ENCODE results near the gene CEP68.

CEP68 gene

DNA sequence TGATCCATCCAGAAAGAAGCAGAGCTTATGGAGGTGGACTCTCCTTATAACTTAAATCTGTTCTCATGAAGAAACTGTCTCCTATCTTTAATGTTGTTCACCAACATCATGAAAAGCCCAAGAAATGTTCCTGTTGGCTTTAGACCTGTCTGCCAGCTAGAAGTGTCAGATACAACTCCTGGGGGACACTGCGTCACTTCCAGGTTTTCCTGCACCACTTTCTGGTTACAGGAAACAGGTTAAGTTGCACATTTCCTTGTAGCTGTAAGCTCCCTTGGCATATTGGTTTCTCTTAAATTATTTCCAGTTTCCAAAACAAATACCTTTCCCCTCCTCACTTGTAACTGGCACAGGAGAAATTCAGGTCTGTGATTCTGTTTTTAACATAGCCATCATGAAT is 2.9 kb downstream of the CEP68 start:
- FAIRE-seq, result no peak

GRCh38 chr2:65061146-65061909 is 5.1 kb downstream of the CEP68 start:
- FAIRE-seq, result no peak

- no peak for FAIRE-seq
Measured at GRCh38 chr2:65061910-65062339, 5.7 kb downstream of the CEP68 start.

DNA sequence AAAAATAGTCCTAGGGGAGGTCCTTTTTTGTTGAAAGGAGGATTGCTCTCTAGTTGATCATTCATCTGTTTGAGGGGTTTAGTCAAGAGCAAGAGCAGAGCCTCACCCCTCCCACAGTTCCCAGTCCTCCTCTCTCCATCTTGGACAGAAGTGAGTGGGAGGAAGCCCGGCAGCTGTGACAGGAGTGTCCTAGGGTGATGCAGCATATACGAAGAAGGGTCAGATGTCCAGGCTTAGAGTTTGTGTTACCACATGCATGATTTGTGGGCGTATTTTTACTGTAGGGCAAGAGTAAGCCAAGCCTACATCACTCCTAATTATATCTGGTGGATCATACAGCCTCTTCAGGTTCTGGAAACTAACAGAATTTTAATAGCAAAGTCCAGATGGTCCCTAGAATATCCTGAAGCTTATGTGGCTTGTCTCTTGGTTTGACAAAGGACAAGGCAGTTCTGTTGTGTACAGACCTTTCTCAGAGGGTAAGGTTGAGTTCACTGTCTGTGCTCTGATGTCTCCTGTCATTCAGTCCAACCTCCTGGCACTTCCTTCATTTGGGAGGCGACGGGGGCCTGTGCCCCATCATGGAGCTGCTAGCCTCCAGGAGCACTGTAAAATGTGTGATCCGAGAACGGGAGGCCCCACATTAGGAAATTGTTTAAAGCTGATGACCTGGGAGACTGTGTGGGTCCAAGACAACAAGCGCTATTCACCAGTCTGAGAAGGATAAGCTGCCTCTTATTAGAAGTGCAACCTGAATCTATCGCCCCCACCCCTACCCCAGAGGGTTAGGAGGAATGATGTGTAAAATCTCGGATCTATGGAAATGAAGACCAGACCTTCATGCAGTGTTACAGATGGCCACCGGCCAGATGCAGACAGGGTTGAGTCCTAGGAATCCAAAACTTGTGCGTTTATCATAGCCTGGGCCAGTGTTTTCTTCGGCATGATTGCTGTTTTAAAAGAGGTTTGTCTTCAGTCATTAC is 6.9 kb downstream of the CEP68 start:
- FAIRE-seq, result no peak

DNA sequence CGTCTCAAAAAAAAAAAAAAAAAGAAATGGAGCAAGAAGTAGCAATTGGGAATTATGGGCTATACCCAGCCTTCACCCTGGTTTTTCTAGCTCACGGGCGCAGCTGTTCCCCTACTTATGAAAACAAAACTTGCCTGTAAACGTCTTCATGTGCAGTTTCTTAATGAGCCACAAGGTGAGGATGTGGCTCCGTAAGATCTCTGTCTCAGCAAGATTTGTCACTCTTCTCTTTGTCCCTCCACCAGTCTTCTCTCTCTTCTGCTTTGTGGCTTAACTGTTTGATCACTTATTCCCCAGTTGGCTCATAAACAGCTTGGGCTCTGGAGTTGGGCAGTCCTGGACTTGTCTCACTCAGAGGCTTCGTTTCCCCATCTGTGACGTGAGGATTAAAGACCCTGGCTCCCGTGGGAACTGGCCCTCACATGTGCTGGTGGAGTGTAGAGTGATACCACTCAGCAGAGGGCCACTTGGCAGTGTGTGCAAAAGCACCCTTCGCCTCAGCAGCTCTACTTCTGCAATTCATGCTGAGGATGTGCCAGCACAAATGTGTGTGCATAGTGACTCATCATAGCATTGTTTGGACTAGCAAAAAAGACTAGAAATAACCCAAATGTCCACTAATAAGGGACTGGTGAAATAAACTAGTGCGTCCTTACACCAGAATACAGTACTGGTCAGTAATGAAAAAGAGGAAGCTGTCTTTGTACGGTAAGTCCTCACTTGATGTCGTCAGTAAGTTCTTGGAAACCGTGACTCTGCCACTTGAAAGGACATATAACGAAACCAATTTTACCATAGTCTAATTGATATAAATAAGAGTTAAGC is 8.7 kb downstream of the CEP68 start:
- no peak for FAIRE-seq

GRCh38 chr2:65067806-65068553 is 11.8 kb downstream of the CEP68 start:
- FAIRE-seq, result no peak

DNA sequence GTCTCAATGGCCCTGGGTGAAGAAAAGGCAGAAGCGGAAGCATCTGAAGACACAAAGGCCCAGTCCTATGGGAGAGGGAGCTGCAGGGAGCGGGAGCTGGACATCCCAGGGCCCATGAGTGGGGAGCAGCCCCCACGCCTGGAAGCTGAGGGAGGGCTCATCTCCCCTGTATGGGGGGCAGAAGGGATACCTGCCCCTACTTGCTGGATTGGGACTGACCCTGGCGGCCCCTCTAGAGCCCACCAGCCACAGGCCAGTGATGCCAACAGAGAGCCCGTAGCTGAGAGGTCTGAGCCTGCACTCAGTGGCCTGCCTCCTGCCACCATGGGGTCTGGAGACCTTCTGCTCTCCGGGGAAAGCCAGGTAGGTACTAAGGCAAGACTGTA is 13.2 kb downstream of the CEP68 start:
- no peak for FAIRE-seq

- FAIRE-seq, result no peak
Measured at GRCh38 chr2:65070172-65070830, 14.1 kb downstream of the CEP68 start.

DNA sequence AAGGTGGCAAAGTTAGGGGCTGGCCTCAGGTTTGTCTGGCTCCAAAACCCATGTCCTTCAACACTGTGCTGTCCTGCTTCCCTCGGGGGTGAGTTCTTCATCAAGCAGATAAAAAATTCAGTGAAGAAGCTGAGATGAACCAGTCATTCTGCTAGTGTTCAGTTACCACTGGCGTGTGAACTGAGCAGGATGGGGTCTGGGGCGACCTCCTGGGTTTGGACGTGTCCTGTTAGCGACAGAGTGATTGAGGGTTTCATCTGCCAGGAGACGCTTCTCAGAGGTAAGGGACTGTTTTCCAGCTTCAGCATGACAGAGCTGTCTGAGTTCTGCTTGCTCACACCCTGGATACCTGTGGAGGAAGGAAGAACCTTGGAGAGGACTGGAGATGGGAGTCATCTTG is 14.6 kb downstream of the CEP68 start:
- FAIRE-seq, result no peak

DNA sequence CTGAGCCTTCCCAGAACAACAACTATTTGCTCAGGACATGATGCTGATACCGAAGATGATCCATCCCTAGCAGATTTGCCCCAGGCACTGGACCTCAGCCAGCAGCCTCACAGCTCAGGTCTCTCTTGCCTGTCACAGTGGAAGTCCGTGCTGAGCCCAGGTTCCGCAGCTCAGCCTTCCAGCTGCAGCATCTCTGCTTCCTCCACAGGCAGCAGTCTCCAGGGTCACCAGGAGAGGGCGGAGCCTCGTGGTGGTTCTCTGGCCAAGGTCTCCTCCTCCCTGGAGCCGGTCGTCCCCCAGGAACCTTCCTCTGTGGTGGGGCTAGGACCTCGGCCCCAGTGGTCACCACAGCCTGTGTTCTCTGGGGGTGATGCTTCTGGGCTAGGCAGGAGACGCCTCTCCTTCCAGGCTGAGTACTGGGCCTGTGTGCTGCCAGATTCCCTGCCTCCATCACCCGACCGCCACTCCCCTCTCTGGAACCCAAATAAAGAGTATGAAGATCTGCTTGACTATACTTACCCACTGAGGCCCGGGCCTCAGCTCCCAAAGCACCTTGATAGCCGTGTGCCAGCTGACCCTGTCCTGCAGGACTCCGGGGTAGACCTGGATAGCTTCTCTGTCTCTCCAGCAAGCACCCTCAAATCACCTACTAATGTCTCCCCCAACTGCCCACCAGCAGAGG is 15.4 kb downstream of the CEP68 start:
- no peak for FAIRE-seq

GRCh38 chr2:65072181-65072970 is 16.2 kb downstream of the CEP68 start:
- FAIRE-seq, result no peak

- FAIRE-seq, result no peak
Measured at GRCh38 chr2:65073879-65074565, 17.8 kb downstream of the CEP68 start.

- FAIRE-seq, result no peak
Measured at GRCh38 chr2:65075176-65075575, 19.0 kb downstream of the CEP68 start.

DNA sequence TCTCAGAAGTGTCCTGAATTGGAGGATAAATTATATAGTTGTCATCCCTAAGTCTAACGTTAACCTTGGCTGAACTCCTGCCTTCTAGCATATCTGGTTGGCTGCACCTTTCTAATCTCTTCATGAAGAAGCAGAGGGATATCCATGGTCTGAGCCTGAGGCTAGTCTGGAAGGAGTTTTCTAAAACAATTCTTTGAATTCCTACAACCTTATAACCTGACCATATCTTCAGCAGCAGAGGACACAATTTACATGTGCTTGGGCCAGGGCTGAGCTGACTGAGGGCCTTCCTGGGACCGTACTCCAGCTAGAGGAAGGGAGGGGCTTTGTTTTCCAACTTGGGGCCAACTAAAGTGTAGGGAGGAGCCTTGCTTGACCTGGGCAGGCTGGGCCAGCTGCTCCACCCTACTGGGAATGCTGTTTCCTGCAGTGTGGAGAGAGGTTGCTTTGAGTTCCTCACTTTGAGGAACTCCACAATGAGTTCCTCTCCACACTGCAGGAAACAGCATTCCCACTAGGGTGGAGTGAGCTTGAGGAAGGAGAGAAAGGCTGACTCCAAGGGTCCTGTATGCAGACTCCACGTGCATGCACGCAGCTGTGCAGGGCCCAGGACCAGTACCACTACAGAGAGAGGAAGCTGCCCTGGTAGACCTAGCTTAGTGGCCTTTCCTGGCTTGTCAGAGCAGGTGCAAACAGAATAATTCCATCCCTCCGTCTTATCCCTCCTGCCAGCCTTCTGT is 19.6 kb downstream of the CEP68 start:
- no peak for FAIRE-seq

GRCh38 chr2:65076345-65076710 is 20.1 kb downstream of the CEP68 start:
- no peak for FAIRE-seq

- no peak for FAIRE-seq
Measured at GRCh38 chr2:65077898-65078297, 21.7 kb downstream of the CEP68 start.

GRCh38 chr2:65079017-65079416 is 22.8 kb downstream of the CEP68 start:
- no peak for FAIRE-seq

GRCh38 chr2:65081232-65081685 is 25.0 kb downstream of the CEP68 start:
- FAIRE-seq, result no peak

DNA sequence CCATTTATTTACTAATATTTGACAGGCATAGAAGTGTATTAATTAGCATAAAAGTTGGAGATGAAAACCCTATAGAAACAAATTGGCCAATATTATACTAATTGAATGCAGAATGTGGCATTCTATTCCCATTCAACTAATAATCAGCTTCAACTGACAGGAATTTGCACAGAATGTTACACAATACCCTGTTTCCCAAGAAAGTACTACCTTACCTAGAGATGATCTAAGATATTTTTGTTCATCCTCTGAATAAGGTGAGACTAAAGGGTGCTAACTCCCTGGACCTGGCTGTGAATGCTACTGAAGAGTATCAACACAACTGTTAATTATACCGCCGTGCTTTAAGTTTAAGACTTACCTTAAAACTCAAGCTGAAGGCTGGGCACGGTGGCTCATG is 28.9 kb downstream of the CEP68 start:
- no peak for FAIRE-seq

All from G401.6 (cell line).